EL (cell line): Measurements from ENCODE around the gene CPZ.

Source experiments
- DNase-seq: peaks from one replicate; pipeline ENCODE4 v3.0.0-alpha.2; 2016

Gene CPZ

GRCh38 chr4:8592366-8593263 lies at the start of gene CPZ:
Gene CPZ (plus strand): TSS chr4:8592765. CDS start chr4:8592834, 69 bp downstream.
- peak; percentile 66 for DNase-seq

GRCh38 chr4:8542776-8543525 lies 49.6 kb upstream of the CPZ start:
- DNase-seq: peak; percentile 60

- no peak for DNase-seq
Observed at GRCh38 chr4:8543623-8544022, 48.9 kb upstream of the CPZ start.

GRCh38 chr4:8544282-8544681 lies 48.3 kb upstream of the CPZ start:
- no peak for DNase-seq

GRCh38 chr4:8544741-8545438 lies 47.7 kb upstream of the CPZ start:
- no peak for DNase-seq

GRCh38 chr4:8545439-8545765 lies 47.2 kb upstream of the CPZ start:
- no peak for DNase-seq

GRCh38 chr4:8546766-8547107 lies 45.8 kb upstream of the CPZ start:
- no peak for DNase-seq

GRCh38 chr4:8547108-8547911 lies 45.3 kb upstream of the CPZ start:
- DNase-seq: peak; percentile 89

- peak; percentile 92 for DNase-seq
Observed at GRCh38 chr4:8547912-8548730, 44.4 kb upstream of the CPZ start.

- DNase-seq: no peak
Observed at GRCh38 chr4:8548731-8549351, 43.7 kb upstream of the CPZ start.

- no peak for DNase-seq
Observed at GRCh38 chr4:8549352-8549931, 43.1 kb upstream of the CPZ start.

- no peak for DNase-seq
Observed at GRCh38 chr4:8550691-8551090, 41.9 kb upstream of the CPZ start.

- DNase-seq: no peak
Observed at GRCh38 chr4:8552024-8552423, 40.5 kb upstream of the CPZ start.

- DNase-seq: no peak
Observed at GRCh38 chr4:8552581-8553205, 39.9 kb upstream of the CPZ start.

GRCh38 chr4:8553216-8553615 lies 39.3 kb upstream of the CPZ start:
- no peak for DNase-seq

- no peak for DNase-seq
Observed at GRCh38 chr4:8553991-8554405, 38.6 kb upstream of the CPZ start.

GRCh38 chr4:8554555-8555100 lies 37.9 kb upstream of the CPZ start:
- DNase-seq: no peak

GRCh38 chr4:8555716-8556115 lies 36.8 kb upstream of the CPZ start:
- no peak for DNase-seq

GRCh38 chr4:8556341-8557150 lies 36.0 kb upstream of the CPZ start:
- peak; percentile 68 for DNase-seq
